Fibroblast of peridontal ligament (primary cell): Measurements from ENCODE around the gene ING3.
A peak's percentile ranks its signal among the peaks of the same experiment; 100 is the strongest.

ENCODE experiments used
- DNase-seq: peaks from one replicate; pipeline ENCODE4 v3.0.0-alpha.2; 2010; ENCODE audit errors: extremely low read depth

ING3 gene

DNA sequence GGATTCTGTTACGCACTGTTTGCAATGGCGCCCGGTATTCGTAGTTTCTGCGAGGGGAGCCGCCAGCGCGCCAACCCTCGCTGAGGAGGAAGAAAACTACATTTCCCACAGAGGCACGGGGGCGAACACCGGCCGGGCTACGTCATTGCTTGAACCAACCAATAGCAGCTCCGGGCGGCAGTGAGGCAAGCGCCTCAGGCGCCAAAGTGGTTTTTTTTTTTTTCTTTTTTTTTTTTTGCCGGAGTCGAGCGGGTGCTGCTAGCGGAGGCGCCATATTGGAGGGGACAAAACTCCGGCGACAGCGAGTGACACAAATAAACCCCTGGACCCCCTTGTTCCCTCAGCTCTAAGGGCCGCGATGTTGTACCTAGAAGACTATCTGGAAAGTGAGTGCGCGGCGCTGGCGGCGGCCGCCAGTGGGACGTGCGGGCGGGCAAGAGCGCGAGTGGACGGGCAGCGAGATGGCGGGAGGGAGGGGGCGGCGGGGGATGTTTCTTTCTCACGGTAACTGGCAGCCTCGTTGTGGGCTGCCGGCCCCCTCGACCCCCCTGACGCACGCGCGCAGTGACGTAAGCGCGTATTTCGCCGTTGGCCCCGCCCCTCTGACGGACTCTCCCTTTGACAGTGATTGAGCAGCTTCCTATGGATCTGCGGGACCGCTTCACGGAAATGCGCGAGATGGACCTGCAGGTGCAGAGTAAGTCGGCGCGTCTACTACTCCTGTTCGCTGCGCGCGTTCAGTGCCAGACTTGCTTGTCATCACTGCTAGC, at the start of gene ING3:
ING3 (plus strand) TSS at position 239 of the 770 bp plus-strand sequence; CDS start at position 359, 120 bp downstream.
- peak; percentile 96 for DNase-seq

DNA sequence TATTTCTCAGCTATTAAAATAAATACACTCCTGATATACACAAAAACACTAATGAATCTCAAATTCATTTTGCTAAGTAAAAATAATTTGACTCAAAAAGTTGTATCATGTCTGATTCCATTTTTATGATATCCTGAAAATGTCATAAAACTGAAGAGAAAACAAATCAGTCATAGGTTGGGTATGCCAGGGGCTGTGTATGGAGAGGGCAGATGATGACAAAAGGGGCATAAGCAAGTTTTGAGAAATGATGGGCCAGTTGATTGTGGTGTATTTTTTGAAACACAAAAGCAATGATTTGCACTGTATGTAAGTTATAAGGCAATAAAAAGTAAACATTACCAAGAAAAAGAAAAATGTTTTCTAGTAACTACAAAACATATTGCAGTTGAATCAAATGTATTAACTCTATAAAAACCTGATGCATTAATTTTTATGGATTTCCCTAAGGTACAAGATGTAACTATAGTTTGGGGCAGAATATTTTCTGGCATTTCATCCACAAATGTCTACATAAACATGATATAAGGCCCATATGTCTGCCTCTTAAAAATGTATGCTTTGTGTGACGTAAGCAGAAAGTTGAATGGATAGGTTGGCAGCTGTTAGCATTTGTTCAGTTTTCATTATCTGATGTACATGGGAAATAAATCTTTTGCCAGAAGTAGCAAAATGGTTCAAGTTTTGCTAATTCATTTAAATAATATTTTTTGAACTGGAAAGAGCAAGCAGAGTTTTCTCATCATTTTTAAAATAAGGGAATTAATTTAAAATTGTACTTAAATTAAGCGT, 35.1 kb upstream of the ING3 start:
- DNase-seq = no peak

GRCh38 chr7:120916121-120916520, 34.5 kb upstream of the ING3 start:
- no peak for DNase-seq

GRCh38 chr7:120916538-120916937, 34.0 kb upstream of the ING3 start:
- no peak for DNase-seq

GRCh38 chr7:120919466-120919865, 31.1 kb upstream of the ING3 start:
- DNase-seq = no peak

- DNase-seq = no peak
Measured at GRCh38 chr7:120920034-120920433, 30.5 kb upstream of the ING3 start.

GRCh38 chr7:120920591-120921274, 29.8 kb upstream of the ING3 start:
- no peak for DNase-seq

DNA sequence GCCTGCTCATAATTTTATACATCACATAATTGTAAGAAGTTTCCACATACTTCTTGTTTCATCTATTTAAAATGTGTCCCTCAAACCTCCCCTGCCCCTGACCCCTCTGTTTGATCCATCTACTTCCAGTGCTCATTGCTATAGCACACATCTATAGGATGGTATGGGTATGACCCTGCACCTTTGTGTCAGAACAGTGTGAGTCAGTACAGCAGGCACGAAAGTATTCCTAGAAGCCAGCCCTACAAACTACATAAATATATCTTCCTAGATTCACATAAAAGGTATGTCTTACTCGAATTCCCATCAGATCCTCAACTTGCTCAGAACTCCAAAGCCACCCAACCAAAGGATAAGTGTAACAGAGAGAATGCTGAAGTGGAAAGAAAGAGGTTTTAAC, 25.7 kb upstream of the ING3 start:
- no peak for DNase-seq

- no peak for DNase-seq
Measured at GRCh38 chr7:120925392-120925791, 25.2 kb upstream of the ING3 start.

DNA sequence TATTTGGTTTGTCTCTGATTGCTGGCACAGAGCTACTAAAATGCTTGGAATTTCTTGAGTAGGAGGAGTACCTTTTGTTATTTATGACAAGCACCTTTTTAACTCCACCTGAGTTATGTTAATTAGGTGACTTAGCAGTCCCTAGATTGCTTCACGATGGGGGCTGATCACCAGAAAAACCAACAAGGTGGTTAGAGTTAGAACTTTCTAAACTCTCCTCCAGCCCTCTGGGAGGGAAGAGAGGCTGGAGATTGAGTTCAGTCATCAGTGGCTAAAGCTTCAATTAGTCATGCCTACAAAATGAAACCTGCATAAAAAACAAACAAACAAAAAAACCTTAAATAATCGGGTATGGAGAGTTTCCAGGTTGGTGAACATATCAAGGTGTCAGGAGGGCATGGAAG, 23.6 kb upstream of the ING3 start:
- no peak for DNase-seq

GRCh38 chr7:120927454-120928103, 23.0 kb upstream of the ING3 start:
- no peak for DNase-seq

GRCh38 chr7:120931243-120931642, 19.3 kb upstream of the ING3 start:
- DNase-seq = no peak

DNA sequence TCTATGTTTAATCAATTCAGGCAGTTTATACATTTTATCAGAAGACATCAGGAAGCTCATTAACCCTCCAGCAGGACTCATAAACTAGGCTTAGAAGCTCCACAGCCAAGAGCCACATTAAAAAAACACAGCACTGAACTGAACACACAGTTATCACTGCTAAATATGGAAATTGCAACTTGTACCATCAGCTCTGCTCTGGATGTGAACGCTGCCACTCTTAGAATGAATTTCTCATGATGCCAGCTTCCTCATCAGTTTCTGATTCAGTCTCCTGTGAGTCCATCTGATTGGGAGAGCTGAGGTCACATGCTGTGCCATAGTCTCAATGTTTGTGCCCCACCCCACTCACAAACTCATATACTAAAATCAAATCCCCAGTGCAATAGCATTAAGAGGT, 17.1 kb upstream of the ING3 start:
- DNase-seq = no peak

DNA sequence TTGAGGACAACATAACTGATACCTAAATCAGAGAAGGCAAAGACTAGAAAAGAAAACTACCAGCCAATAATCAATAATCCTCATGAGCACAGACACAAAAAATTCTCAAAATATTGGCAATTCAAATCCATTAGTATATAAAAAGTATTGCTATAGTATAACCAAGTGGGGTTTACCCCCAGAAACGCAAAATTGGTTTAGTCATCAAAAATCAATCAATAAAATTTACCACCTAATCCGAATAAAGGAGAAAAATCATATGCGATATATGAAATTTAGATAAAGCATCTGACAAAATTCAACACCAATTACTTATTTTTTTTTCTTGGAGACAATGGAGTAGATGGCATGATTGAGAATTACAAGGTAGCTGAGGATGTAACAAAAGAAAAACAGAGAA, 11.2 kb upstream of the ING3 start:
- DNase-seq = no peak

GRCh38 chr7:120941064-120941463, 9.5 kb upstream of the ING3 start:
- DNase-seq = peak; percentile 17

DNA sequence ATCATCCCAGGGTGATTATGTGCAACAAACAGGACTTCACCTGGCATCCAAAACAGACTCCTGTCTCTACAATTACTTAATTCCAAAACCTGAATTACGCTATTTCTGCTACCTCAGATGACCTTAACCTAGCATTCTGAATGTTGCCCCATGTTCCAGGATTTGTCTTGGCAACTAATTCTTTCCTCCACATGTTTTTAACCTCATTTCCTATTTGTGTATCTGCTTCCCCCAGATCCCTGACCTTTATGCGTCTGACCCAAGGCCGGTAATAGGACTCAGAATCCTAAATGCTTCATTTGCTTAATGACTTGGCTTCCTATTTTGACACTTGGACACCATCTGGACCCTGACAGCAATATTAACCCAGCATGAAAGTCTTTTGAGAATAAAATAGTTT, 8.7 kb upstream of the ING3 start:
- no peak for DNase-seq

DNA sequence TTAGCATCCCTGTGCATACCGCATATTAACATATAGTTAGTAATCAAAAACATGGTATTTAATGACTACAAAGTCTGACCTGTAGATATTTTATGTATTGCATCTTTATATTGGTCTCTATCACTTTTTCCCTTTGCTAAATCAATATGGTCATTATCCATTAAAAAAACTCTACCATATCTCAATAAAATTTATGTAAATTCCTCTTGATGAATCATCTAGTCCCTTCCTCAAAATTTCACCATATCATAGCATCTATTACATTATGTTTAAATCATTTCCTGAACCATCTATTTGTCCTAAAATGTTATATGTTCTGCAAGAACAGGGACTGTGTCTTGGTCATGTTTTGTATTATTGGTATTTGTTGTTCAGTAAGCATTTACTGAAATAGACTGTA, 7.7 kb upstream of the ING3 start:
- no peak for DNase-seq

GRCh38 chr7:120944826-120945562, 5.6 kb upstream of the ING3 start:
- no peak for DNase-seq

DNA sequence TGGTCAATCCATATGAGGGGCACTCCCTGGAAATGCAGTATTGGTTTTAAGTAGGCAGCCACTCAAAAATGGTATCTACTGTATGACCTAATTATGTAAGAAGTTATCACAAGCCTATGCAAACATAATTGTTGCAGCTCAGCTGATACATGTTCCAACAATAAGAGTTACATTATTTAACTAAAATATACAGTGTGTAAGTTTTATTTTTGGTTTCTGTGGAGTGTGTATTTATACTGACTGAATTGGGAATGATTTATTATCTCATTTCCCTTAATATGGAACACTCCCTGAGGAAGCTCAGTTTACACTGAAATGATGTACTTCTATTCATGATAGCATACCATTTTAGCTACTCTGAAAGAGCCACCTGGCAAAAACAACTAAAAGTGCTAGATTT, 2.6 kb upstream of the ING3 start:
- no peak for DNase-seq

- no peak for DNase-seq
Measured at GRCh38 chr7:120949393-120949911, 1.1 kb upstream of the ING3 start.

GRCh38 chr7:120949998-120950538, 509 bp upstream of the ING3 start:
- DNase-seq = no peak
